Activated CD8-positive, alpha-beta memory T cell treated with anti-CD3 and anti-CD28 coated beads, Interleukin-2, amount 50 U/mL, for 48 hours (primary cell): ENCODE measurements around the gene RPS28.
"Not testable (repeated sequence)": the region's sequence is repeated elsewhere in the genome, so short reads cannot be mapped to it uniquely, and the experiment has no call there.

Source experiments
- DNase-seq: peaks from one replicate; pipeline ENCODE4 v3.0.0-alpha.2; 2020

The RPS28 gene

GRCh38 chr19:8321067-8321985, at the start of gene RPS28, which contains the start of gene NDUFA7:
RPS28 (plus strand) TSS chr19:8321496; CDS start chr19:8321531, 35 bp downstream.
NDUFA7 (minus strand) TSS chr19:8321375; CDS start chr19:8321358, 17 bp downstream.
- peak; percentile 98 for DNase-seq

- DNase-seq: not testable (repeated sequence)
Observed at GRCh38 chr19:8276508-8276907, 44.8 kb upstream of the RPS28 start.

GRCh38 chr19:8291337-8291736, 30.0 kb upstream of the RPS28 start:
- not testable (repeated sequence) for DNase-seq

GRCh38 chr19:8302357-8302691, 19.0 kb upstream of the RPS28 start:
- DNase-seq: peak; percentile 44

- DNase-seq: no peak
Observed at GRCh38 chr19:8302734-8303133, 18.6 kb upstream of the RPS28 start.

- peak; percentile 71 for DNase-seq
Observed at GRCh38 chr19:8304841-8305621, 16.3 kb upstream of the RPS28 start.

- DNase-seq: peak; percentile 37
Observed at GRCh38 chr19:8305798-8306197, 15.5 kb upstream of the RPS28 start.

GRCh38 chr19:8306235-8307054, 14.9 kb upstream of the RPS28 start:
- peak; percentile 48 for DNase-seq

- DNase-seq: no peak
Observed at GRCh38 chr19:8307400-8307964, 13.8 kb upstream of the RPS28 start.

- DNase-seq: peak; percentile 93
Observed at GRCh38 chr19:8307965-8308866, 13.1 kb upstream of the RPS28 start, which contains the start of gene CD320. CD320 (minus strand) TSS chr19:8308358; CDS start chr19:8308290, 68 bp downstream.

- DNase-seq: peak; percentile 51
Observed at GRCh38 chr19:8308891-8309291, 12.4 kb upstream of the RPS28 start.

GRCh38 chr19:8310342-8311055, 10.8 kb upstream of the RPS28 start:
- peak; percentile 37 for DNase-seq

GRCh38 chr19:8311461-8312260, 9.6 kb upstream of the RPS28 start:
- no peak for DNase-seq

- DNase-seq: not testable (repeated sequence)
Observed at GRCh38 chr19:8314981-8315640, 6.2 kb upstream of the RPS28 start.

- DNase-seq: no peak
Observed at GRCh38 chr19:8316351-8317125, 4.8 kb upstream of the RPS28 start.

- not testable (repeated sequence) for DNase-seq
Observed at GRCh38 chr19:8318835-8319234, 2.5 kb upstream of the RPS28 start.

GRCh38 chr19:8319807-8320520, 1.3 kb upstream of the RPS28 start:
- no peak for DNase-seq
